ENCODE measurements around the gene DDT. TPM values are rescaled to one million over a fixed set of nuclear protein-coding genes. Genes with fewer than 3 reads are reported as not detected.

The DDT gene
- total and polyA plus RNA-seq, 4 donors, result 352 to 1,291 (median 801) TPM

- Histone ChIP-seq H3K4me1 (ENCODE audit: control insufficient read depth in 4 of 4, insufficient read depth in 4 of 4, low read length in 3 of 4) (peaks cover 0 to 16% (median 11%) of the 10 kb centered on the region in 4 donors), H3K9ac (ENCODE audit: low read depth in 1 of 2, low read length in 2 of 2) (no peak overlapping the region), H3K27me3 (ENCODE audit: control insufficient read depth in 4 of 4, insufficient read depth in 4 of 4, low read length in 3 of 4) (no peaks in the 10 kb centered on the region), H3K36me3 (ENCODE audit: control insufficient read depth in 4 of 4, insufficient read depth in 3 of 4, low read depth in 1 of 4, low read length in 3 of 4) (no peaks in the 10 kb centered on the region), H3K27ac (ENCODE audit: low read depth in 1 of 2, low read length in 2 of 2) (no peak overlapping the region), H3K9me3 (ENCODE audit: control insufficient read depth in 4 of 4, low read length in 3 of 4) (no peaks in the 10 kb centered on the region), H3K4me3 (ENCODE audit: low read depth in 1 of 3, low read length in 3 of 3) (no peak overlapping the region)
- TF ChIP-seq FOXA2 (IDR thresholded peaks at IDR 0.05) (no peak), TAF1 (conservative IDR thresholded peaks at IDR 0.05) (no peak), GABPA (IDR thresholded peaks at IDR 0.05 in 1 of 2, conservative IDR thresholded peaks at IDR 0.05 in 1 of 2) (no peak), EGR1 (IDR thresholded peaks at IDR 0.05; ENCODE audit: low read depth in 2 of 2) (no peak), RAD21 (IDR thresholded peaks at IDR 0.05) (no peak), JUND (IDR thresholded peaks at IDR 0.05) (no peak), ZBTB33 (IDR thresholded peaks at IDR 0.05) (no peak), SP1 (IDR thresholded peaks at IDR 0.05) (no peak), RXRA (IDR thresholded peaks at IDR 0.05) (no peak), CTCF (IDR thresholded peaks at IDR 0.05; ENCODE audit: low read depth, low read length, missing input control) (no peak), HNF4G (IDR thresholded peaks at IDR 0.05) (no peak), NR2F2 (IDR thresholded peaks at IDR 0.05) (no peak), HNF4A (conservative IDR thresholded peaks at IDR 0.05) (no peak), FOXA1 (IDR thresholded peaks at IDR 0.05) (no peak), YY1 (IDR thresholded peaks at IDR 0.05) (no peak)
- TF ChIP-seq, protein P1, sequence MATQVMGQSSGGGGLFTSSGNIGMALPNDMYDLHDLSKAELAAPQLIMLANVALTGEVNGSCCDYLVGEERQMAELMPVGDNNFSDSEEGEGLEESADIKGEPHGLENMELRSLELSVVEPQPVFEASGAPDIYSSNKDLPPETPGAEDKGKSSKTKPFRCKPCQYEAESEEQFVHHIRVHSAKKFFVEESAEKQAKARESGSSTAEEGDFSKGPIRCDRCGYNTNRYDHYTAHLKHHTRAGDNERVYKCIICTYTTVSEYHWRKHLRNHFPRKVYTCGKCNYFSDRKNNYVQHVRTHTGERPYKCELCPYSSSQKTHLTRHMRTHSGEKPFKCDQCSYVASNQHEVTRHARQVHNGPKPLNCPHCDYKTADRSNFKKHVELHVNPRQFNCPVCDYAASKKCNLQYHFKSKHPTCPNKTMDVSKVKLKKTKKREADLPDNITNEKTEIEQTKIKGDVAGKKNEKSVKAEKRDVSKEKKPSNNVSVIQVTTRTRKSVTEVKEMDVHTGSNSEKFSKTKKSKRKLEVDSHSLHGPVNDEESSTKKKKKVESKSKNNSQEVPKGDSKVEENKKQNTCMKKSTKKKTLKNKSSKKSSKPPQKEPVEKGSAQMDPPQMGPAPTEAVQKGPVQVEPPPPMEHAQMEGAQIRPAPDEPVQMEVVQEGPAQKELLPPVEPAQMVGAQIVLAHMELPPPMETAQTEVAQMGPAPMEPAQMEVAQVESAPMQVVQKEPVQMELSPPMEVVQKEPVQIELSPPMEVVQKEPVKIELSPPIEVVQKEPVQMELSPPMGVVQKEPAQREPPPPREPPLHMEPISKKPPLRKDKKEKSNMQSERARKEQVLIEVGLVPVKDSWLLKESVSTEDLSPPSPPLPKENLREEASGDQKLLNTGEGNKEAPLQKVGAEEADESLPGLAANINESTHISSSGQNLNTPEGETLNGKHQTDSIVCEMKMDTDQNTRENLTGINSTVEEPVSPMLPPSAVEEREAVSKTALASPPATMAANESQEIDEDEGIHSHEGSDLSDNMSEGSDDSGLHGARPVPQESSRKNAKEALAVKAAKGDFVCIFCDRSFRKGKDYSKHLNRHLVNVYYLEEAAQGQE (IDR thresholded peaks at IDR 0.05), result no peak
- TF ChIP-seq, protein P2, sequence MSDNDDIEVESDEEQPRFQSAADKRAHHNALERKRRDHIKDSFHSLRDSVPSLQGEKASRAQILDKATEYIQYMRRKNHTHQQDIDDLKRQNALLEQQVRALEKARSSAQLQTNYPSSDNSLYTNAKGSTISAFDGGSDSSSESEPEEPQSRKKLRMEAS (IDR thresholded peaks at IDR 0.05), result no peak
- TF ChIP-seq, protein P3, sequence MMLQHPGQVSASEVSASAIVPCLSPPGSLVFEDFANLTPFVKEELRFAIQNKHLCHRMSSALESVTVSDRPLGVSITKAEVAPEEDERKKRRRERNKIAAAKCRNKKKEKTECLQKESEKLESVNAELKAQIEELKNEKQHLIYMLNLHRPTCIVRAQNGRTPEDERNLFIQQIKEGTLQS (IDR thresholded peaks at IDR 0.05), result no peak
- DNase-seq (ENCODE audit: low spot score), result no peak
- 93% methylated on average over 1 of the region's 1 CpG for WGBS
Measured at GRCh38 chr22:24008022-24008283, 33.7 kb upstream of the DDT start.

Measured in liver (tissue), 9 donors.